PC-9 (cell line): Measurements from ENCODE around the gene HEMK1. TPM values are rescaled to one million over a fixed set of nuclear protein-coding genes. Genes with fewer than 3 reads are reported as not detected.

ENCODE experiments used
- BruUV-seq: library from RNA; stranded (reverse); fragments of 400-500 nt; replicated peaks from 2 replicates; lab custom pipeline; 2021; lab: Mats Ljungman, UMichigan
- CTCF ChIA-PET: fragments of 300-600 bp; sonication (Branson Sonifier 250); formaldehyde crosslinking; loops from one replicate; lab custom pipeline; 2022; ENCODE audit warnings: antibody characterized with exemption; lab: Charles Lee
- POLR2A ChIA-PET: fragments of 300-600 bp; sonication (Branson Sonifier 250); formaldehyde crosslinking; loops from one replicate; lab custom pipeline; 2022; ENCODE audit warnings: antibody characterized with exemption; ENCODE audit not compliant: unreplicated experiment; lab: Charles Lee
- DNase-seq, 2 experiments: peaks; one replicate each; pipeline versions ENCODE4 v3.0.0 to v3.0.0-alpha.2; 2015 to 2022; ENCODE audit warnings: mixed read lengths in 1 of 2
- H2AFZ ChIP-seq: fragments of 200-600 bp; sonication (generic); 2 replicates; pipeline ENCODE4 v1.8.1; 2017; ENCODE audit warnings: antibody characterized with exemption
- H3F3A ChIP-seq: fragments of 200-600 bp; sonication (generic); 2 replicates; pipeline ENCODE4 v1.8.1; 2017; ENCODE audit warnings: antibody characterized with exemption, mild to moderate bottlenecking, low read depth; ENCODE audit not compliant: insufficient read depth
- H3K27ac ChIP-seq: fragments of 200-600 bp; sonication (generic); 2 replicates; pipeline ENCODE4 v1.6.1; 2016; ENCODE audit warnings: mixed run types
- H3K27me3 ChIP-seq: fragments of 200-600 bp; sonication (generic); 2 replicates; pipeline ENCODE4 v1.6.1; 2016; ENCODE audit warnings: low read depth, mixed run types; ENCODE audit not compliant: insufficient read depth
- H3K36me3 ChIP-seq: fragments of 200-600 bp; sonication (generic); 2 replicates; pipeline ENCODE4 v1.6.1; 2016; ENCODE audit warnings: low read depth, mixed run types
- H3K4me1 ChIP-seq: fragments of 200-600 bp; sonication (generic); replicated peaks from 2 replicates; pipeline ENCODE4 v1.6.1; 2016; ENCODE audit warnings: mixed run types; ENCODE audit not compliant: insufficient read depth
- H3K4me2 ChIP-seq: fragments of 200-600 bp; sonication (generic); 2 replicates; pipeline ENCODE4 v1.6.1; 2017; ENCODE audit warnings: mixed run types
- H3K4me3 ChIP-seq: fragments of 200-600 bp; sonication (generic); 2 replicates; pipeline ENCODE4 v1.6.1; 2016; ENCODE audit warnings: mixed run types
- H3K79me2 ChIP-seq: fragments of 200-600 bp; sonication (generic); 2 replicates; pipeline ENCODE4 v1.6.1; 2017; ENCODE audit warnings: low read depth, mixed run types
- H3K9me2 ChIP-seq: fragments of 200-600 bp; sonication (generic); 2 replicates; pipeline ENCODE4 v1.8.1; 2017; ENCODE audit warnings: mild to moderate bottlenecking; ENCODE audit not compliant: insufficient read depth
- H3K9me3 ChIP-seq: fragments of 200-600 bp; sonication (generic); 2 replicates; pipeline ENCODE4 v1.8.1; 2016; ENCODE audit warnings: low read depth; ENCODE audit not compliant: insufficient read depth
- H4K20me1 ChIP-seq: fragments of 200-600 bp; sonication (generic); 2 replicates; pipeline ENCODE4 v1.8.1; 2017; ENCODE audit not compliant: insufficient read depth
- CTCF ChIP-seq: fragments of 200-600 bp; sonication (generic); conservative IDR thresholded peaks from 2 replicates; pipeline ENCODE4 v1.6.1; 2017; ENCODE audit warnings: mixed run types, antibody characterized with exemption, mild to moderate bottlenecking, moderate library complexity
- EZH2 ChIP-seq: fragments of 200-600 bp; sonication (generic); IDR thresholded peaks from 2 replicates; pipeline ENCODE4 v1.8.0; 2017; ENCODE audit warnings: antibody characterized with exemption, low read depth
- intact Hi-C: fragments of 100-400 bp; cut with micrococcal nuclease; formaldehyde crosslinking; loops from one replicate; pipeline ENCODE4 v1.10.0; 2022; ENCODE audit not compliant: unreplicated experiment
- total RNA-seq: library from RNA; stranded (reverse); gene quantifications from 2 replicates; pipeline ENCODE4 v1.2.3, GENCODE V29; 2021

Gene HEMK1
- total RNA-seq, 1 experiment from 2014 or later, result 20.6 TPM

- Histone ChIP-seq H4K20me1 (no peaks in the 10 kb centered on the region; the same call in 1 of the 2 replicates), H3K27ac (no peak overlapping the region), H3K36me3 (no peaks in the 10 kb centered on the region), H3K4me3 (no peak overlapping the region), H2AFZ (no peak overlapping the region), H3K27me3 (peaks cover 36% of the 10 kb centered on the region; the same call in 1 of the 2 replicates), H3K4me2 (no peak overlapping the region), H3F3A (no peaks in the 10 kb centered on the region), H3K79me2 (no peaks in the 10 kb centered on the region), H3K9me3 (no peaks in the 10 kb centered on the region), H3K4me1 (no peaks in the 10 kb centered on the region), H3K9me2 (no peaks in the 10 kb centered on the region)
- POLR2A ChIA-PET, result no interaction called here
- no TSS peak for BruUV-seq
- intact Hi-C loops, result no loop called here
- DNase-seq, result no peak
- TF ChIP-seq EZH2 (no peak), CTCF (no peak)
- CTCF ChIA-PET, result no interaction called here
Measured at GRCh38 chr3:50525191-50525910, 44.0 kb upstream of the HEMK1 start.

- H3K9me3 ChIP-seq, result no peaks in the 10 kb centered on the region
- H2AFZ ChIP-seq, result no peak overlapping the region
- peak in 1 of 2 experiments; percentile 46 for DNase-seq
- no peaks in the 10 kb centered on the region for H3K79me2 ChIP-seq
- no peak overlapping the region for H3K4me3 ChIP-seq
- BruUV-seq, result no TSS peak
- H3K4me2 ChIP-seq, result no peak overlapping the region
- intact Hi-C loops, result no loop called here
- no peak for TF ChIP-seq EZH2
- TF ChIP-seq CTCF, result no peak
- H3K4me1 ChIP-seq, result no peaks in the 10 kb centered on the region
- no peak overlapping the region for H3K27ac ChIP-seq
- no peaks in the 10 kb centered on the region for H3F3A ChIP-seq
- H3K27me3 ChIP-seq, result peaks cover 41% of the 10 kb centered on the region
- ChIA-PET CTCF (no interaction called here), POLR2A (no interaction called here)
- H4K20me1 ChIP-seq, result no peaks in the 10 kb centered on the region; the same call in 1 of the 2 replicates
- H3K9me2 ChIP-seq, result no peaks in the 10 kb centered on the region
- H3K36me3 ChIP-seq, result no peaks in the 10 kb centered on the region
Measured at GRCh38 chr3:50525987-50526386, 43.3 kb upstream of the HEMK1 start.

- intact Hi-C loops, result loop anchor here (1.0 kb wide), 1 partner anchor 27 kb away; the partner anchor contains the start of gene CACNA2D2
- Histone ChIP-seq H3K27me3 (peaks cover 51% of the 10 kb centered on the region), H3K36me3 (no peaks in the 10 kb centered on the region), H3K27ac (no peak overlapping the region), H3K9me3 (no peaks in the 10 kb centered on the region), H4K20me1 (no peaks in the 10 kb centered on the region; the same call in 1 of the 2 replicates), H3K4me1 (no peaks in the 10 kb centered on the region), H3K4me2 (no peak overlapping the region), H3F3A (no peaks in the 10 kb centered on the region), H3K4me3 (no peak overlapping the region), H3K9me2 (no peaks in the 10 kb centered on the region), H2AFZ (no peak overlapping the region), H3K79me2 (no peaks in the 10 kb centered on the region)
- ChIA-PET CTCF (no interaction called here), POLR2A (no interaction called here)
- no TSS peak for BruUV-seq
- TF ChIP-seq CTCF, result no peak
- TF ChIP-seq EZH2, result no peak
- DNase-seq, result no peak
Measured at GRCh38 chr3:50530001-50530970, 39.0 kb upstream of the HEMK1 start.
